ENCODE measurements around the gene DOCK1.

DOCK1 gene

DNA sequence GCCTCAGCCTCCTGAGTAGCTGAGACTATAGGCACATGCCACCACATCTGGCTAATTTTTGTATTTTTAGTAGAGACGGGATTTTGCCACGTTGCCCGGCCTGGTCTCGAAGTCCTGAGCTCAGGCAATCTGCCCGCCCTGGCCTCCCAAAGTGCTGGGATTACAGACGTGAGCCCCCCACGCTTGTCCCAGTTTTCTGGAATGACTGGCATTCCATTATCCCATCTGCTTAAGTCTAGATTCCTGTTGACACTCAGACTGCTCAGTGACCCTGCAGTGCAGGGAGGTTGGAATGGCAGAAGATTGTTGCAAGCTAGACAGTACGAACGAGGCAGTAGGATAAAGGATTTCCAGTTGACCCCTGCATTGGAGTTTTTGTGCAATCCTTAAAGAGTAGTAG, 508.8 kb downstream of the DOCK1 start:
- H3K4me3 ChIP-seq (ENCODE audit: low read depth, low read length) = no peak overlapping the region
- TF ChIP-seq POLR2A (IDR thresholded peaks at IDR 0.05; ENCODE audit: extremely low read depth, insufficient read length) (no peak), MYC (IDR thresholded peaks at IDR 0.05; ENCODE audit: low read depth, low read length) (no peak)
- TF ChIP-seq, protein P1, sequence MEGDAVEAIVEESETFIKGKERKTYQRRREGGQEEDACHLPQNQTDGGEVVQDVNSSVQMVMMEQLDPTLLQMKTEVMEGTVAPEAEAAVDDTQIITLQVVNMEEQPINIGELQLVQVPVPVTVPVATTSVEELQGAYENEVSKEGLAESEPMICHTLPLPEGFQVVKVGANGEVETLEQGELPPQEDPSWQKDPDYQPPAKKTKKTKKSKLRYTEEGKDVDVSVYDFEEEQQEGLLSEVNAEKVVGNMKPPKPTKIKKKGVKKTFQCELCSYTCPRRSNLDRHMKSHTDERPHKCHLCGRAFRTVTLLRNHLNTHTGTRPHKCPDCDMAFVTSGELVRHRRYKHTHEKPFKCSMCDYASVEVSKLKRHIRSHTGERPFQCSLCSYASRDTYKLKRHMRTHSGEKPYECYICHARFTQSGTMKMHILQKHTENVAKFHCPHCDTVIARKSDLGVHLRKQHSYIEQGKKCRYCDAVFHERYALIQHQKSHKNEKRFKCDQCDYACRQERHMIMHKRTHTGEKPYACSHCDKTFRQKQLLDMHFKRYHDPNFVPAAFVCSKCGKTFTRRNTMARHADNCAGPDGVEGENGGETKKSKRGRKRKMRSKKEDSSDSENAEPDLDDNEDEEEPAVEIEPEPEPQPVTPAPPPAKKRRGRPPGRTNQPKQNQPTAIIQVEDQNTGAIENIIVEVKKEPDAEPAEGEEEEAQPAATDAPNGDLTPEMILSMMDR (IDR thresholded peaks at IDR 0.05; ENCODE audit: low read depth, low read length) = no peak
- TF ChIP-seq, protein P2, sequence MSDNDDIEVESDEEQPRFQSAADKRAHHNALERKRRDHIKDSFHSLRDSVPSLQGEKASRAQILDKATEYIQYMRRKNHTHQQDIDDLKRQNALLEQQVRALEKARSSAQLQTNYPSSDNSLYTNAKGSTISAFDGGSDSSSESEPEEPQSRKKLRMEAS (IDR thresholded peaks at IDR 0.05; ENCODE audit: low read depth, low read length) = no peak
- DNase-seq (ENCODE audit: low read depth) = no peak

DNA sequence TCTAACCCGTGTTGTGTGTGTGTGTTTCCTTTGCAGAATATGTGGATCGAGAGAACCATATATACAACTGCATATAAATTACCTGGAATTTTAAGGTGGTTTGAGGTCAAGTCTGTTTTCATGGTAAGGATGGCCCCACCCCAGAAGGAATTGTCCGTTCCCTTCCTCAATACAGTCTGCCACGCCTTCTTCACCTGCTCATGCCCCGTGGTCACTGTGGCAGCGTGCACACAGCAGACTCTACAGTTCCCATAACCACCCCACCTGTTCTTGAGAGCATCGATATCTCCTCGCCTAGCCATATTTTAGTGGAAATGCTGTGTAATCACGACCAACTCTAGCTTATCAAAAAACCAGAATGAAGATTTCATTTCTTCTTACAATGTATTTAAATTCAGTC, 509.9 kb downstream of the DOCK1 start:
- H3K4me3 ChIP-seq (ENCODE audit: low read depth, low read length) = no peak overlapping the region
- DNase-seq (ENCODE audit: low read depth) = no peak
- TF ChIP-seq, protein P1 (IDR thresholded peaks at IDR 0.05; ENCODE audit: low read depth, low read length) = no peak
- no peak for TF ChIP-seq POLR2A (IDR thresholded peaks at IDR 0.05; ENCODE audit: extremely low read depth, insufficient read length)
- TF ChIP-seq MYC (IDR thresholded peaks at IDR 0.05; ENCODE audit: low read depth, low read length) = no peak
- TF ChIP-seq, protein P2 (IDR thresholded peaks at IDR 0.05; ENCODE audit: low read depth, low read length) = no peak

DNA sequence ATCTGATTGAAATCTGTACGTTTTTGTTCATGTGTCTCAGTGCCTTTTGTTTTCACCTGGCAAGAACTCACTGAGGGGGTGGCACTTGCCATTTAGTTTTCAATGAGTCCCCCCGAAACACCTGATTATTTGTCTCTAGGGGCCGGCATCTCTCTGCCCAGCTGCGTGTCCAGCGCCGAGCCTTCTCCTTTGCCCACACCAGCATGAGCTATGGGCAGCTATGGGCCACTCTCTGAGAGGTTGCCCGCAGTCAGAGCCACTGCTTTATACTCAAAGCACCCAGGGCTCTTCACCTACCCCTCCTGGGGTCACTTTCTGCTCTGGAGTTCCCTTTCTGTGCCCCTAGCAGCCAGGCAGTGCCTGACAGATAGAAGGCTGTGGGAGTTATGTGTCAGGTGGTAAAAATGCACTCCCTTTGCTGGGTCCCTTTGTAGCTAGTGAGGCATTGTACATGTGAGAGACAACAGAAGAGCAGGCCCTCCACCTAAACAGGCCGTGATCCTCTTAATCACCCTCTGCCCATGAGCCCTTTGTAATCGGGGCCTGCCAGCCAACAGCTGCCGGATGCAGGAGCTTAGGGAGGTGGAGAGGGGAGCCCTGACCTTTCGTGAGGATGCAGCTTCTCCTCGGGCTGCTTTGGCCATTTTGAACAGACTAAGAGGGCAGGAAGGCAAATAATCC, 510.8 kb downstream of the DOCK1 start:
- H3K4me3 ChIP-seq (ENCODE audit: low read depth, low read length) = no peak overlapping the region
- no peak for DNase-seq (ENCODE audit: low read depth)
- TF ChIP-seq, protein P2 (IDR thresholded peaks at IDR 0.05; ENCODE audit: low read depth, low read length) = no peak
- TF ChIP-seq, protein P1 (IDR thresholded peaks at IDR 0.05; ENCODE audit: low read depth, low read length) = no peak
- TF ChIP-seq POLR2A (IDR thresholded peaks at IDR 0.05; ENCODE audit: extremely low read depth, insufficient read length) (no peak), MYC (IDR thresholded peaks at IDR 0.05; ENCODE audit: low read depth, low read length) (no peak)

DNA sequence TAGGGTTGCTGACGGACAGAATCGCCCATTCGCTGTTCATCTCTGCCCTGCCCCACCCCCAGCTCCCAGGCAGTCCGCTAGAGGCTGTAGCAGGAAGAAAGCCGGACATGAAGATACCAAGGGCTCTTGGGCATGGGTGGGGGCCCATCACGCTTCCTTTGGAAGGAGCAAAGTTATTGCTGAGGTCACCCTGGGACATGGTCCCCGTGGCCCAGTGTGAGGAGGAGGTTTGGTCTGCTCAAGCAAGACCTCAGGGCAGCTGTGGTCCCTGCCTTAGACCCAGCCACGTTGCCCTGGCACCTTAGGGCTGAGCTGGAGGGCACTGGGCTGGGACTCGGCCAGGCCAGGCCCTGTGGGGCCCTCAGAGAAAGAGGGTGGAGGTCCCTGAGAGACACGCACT, 511.8 kb downstream of the DOCK1 start:
- no peak overlapping the region for H3K4me3 ChIP-seq (ENCODE audit: low read depth, low read length)
- DNase-seq (ENCODE audit: low read depth) = no peak
- TF ChIP-seq POLR2A (IDR thresholded peaks at IDR 0.05; ENCODE audit: extremely low read depth, insufficient read length) = no peak
- no peak for TF ChIP-seq MYC (IDR thresholded peaks at IDR 0.05; ENCODE audit: low read depth, low read length)
- TF ChIP-seq, protein P1 (IDR thresholded peaks at IDR 0.05; ENCODE audit: low read depth, low read length) = no peak
- TF ChIP-seq, protein P2 (IDR thresholded peaks at IDR 0.05; ENCODE audit: low read depth, low read length) = no peak

DNA sequence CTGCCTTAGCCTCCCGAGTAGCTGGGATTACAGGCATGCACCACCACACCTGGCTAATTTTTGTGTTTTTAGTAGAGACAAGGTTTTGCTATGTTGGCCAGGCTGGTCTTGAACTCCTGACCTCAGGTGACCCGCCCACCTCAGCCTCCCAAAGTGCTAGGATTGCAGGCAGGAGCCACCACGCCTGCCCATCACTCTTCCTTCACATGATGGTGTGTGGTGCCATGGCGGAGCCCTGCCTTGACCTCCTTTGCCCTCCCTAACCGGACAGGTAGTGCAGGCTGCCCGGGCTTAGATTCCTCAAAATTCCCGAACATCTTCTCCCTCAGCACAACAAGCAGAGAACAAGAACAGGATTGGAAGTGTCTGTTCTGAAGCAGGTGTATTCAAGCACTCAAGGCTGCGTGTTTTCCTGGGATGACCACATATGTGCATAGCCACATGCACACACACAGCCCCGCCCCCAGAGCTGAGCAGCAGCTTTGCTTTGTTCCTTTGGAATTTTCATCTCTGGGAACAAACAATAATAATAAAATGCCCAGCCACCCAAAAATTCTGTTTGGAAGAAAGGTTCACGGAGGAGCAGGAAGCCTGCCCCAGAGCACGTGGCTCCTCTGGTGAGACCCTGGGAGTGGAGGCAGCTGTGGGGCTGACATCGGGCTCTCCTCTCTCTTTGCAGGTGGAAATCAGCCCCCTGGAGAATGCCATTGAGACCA, 512.6 kb downstream of the DOCK1 start:
- H3K4me3 ChIP-seq (ENCODE audit: low read depth, low read length) = no peak overlapping the region
- no peak for TF ChIP-seq POLR2A (IDR thresholded peaks at IDR 0.05; ENCODE audit: extremely low read depth, insufficient read length)
- TF ChIP-seq, protein P2 (IDR thresholded peaks at IDR 0.05; ENCODE audit: low read depth, low read length) = no peak
- TF ChIP-seq, protein P1 (IDR thresholded peaks at IDR 0.05; ENCODE audit: low read depth, low read length) = no peak
- TF ChIP-seq MYC (IDR thresholded peaks at IDR 0.05; ENCODE audit: low read depth, low read length) = no peak
- no peak for DNase-seq (ENCODE audit: low read depth)

Data from NB4 (cell line).